HG03175 (cell line): ENCODE results near the gene NAT14.
A peak's percentile ranks its signal among the peaks of the same experiment; 100 is the strongest.
"Not testable (repeated sequence)": the region's sequence is repeated elsewhere in the genome, so short reads cannot be mapped to it uniquely, and the experiment has no call there.

Experiments
- ATAC-seq: cut with Tn5 transposase; IDR thresholded peaks from one replicate; pipeline ENCODE4 v1.9.1; 2021; ENCODE audit warnings: mild to moderate bottlenecking, moderate library complexity; ENCODE audit not compliant: unreplicated experiment

Gene NAT14

GRCh38 chr19:55484593-55485438 is at the start of gene NAT14:
NAT14 (plus strand) TSS chr19:55485188; CDS start chr19:55485709, 521 bp downstream.
- peak; percentile 73 for ATAC-seq

GRCh38 chr19:55436847-55437246 is 48.1 kb upstream of the NAT14 start:
- no peak for ATAC-seq

- no peak for ATAC-seq
Observed at GRCh38 chr19:55437410-55437809, 47.6 kb upstream of the NAT14 start.

GRCh38 chr19:55439052-55439451 is 45.9 kb upstream of the NAT14 start:
- ATAC-seq: no peak

DNA sequence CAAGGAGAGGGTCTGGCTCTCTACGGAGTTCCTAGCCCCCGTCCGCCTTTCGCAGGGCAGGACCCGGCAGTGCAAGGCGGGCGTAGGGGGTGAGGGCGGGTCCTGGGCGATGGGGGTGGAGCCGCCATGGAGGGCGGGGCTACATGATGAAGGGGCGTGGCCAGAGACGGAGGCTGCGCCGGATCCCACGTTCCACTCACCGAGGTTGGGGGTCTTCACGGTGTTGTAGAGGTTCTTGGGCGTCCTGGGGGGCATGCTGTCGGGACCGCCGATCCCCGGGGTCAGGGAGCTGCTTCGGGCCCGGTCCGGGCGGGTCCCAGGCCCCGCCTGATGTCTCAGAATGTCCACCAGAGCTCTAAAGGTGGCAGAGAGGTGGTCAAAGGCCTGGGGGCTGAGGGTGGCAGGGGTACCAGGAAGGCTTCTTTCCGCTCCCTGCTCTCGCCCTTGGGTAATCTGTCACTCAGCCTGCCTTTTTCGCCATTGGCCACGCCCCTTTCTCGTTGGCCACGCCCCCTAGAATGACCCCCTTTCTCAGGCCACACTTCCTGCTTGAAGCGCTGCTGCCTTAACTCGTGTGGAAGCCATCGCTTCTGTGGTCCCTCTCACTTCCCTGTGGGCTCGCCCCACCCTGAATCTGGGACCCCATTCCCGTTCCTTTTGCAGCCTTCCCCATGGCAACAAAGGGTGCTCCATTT is 44.4 kb upstream of the NAT14 start:
- ATAC-seq: no peak

GRCh38 chr19:55441319-55441691 is 43.7 kb upstream of the NAT14 start:
- ATAC-seq: no peak

DNA sequence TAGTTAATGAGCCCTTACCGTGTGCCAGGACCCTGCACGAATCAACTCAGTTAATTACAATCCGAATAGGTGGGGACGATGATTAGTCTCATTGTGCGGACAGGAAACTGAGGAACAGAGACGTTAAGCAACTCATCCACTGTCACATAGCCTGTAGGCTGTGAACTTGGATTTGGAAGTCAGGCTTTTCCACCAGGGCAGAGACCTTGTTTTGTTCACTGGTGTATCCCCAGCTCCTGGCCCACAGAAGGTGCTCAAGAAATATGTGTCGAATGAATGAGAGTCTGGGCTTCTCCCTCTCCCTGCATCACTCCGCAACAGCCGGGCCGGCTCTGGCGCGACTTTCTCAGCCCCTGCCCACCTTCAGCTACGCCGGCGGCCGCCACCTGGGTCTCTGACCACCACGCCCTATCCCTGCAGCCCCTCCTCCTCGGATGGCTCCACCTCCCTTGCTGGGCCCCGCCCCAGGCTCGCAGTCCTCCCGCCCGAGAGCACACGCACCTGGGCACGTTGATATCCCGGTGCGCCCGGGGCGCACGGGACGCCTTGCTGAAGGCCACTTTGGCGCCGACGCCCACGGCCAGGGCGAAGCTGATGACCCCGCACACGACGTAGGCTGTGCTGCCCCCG is 43.2 kb upstream of the NAT14 start:
- ATAC-seq: no peak

- no peak for ATAC-seq
Observed at GRCh38 chr19:55442372-55442961, 42.5 kb upstream of the NAT14 start.

DNA sequence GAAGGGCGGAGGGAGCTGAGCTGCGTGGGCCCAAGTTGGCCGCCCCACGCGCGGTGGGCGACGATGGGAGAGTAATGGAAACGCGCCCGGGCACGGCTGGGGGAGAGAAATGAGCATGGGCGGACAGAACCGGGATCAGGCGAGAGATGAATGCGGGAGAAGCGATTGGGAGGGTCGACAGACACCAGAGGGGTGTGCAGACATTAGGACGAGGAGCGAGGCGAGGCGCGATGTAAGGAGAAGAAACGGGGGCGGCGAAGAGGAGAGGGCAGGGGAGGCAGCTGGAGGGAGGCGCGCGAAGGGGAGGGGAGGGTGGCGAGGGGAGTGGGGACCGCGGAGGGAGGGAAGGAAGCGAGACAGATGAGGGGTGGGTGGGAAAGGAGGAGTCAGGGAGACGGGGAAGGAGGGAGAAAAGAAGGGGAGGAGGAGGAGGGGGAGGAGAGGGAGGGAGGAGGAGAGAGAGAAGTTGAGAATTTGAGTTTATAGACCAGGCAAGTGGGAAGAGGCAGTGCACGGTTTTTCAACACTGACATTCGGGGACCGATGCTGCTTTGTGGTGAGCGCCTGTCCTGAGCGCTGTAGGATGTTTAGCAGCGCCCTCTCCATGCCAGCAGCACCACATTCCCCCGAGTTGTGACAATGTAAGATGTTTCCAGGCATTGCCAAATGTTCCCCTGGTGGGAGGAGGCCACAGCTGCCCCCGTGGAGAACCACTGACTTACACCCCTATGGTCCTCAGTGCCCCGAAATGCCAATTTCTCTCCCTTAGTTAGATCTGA is 41.8 kb upstream of the NAT14 start, which contains the start of gene SHISA7:
TSS of gene SHISA7 (minus strand) at position 256 of the 779 bp plus-strand sequence. CDS start 437 bp downstream, outside the sequence.
- no peak for ATAC-seq

GRCh38 chr19:55443824-55444480 is 41.0 kb upstream of the NAT14 start:
- ATAC-seq: no peak

GRCh38 chr19:55444646-55445045 is 40.3 kb upstream of the NAT14 start:
- no peak for ATAC-seq

GRCh38 chr19:55446060-55446459 is 38.9 kb upstream of the NAT14 start:
- no peak for ATAC-seq

DNA sequence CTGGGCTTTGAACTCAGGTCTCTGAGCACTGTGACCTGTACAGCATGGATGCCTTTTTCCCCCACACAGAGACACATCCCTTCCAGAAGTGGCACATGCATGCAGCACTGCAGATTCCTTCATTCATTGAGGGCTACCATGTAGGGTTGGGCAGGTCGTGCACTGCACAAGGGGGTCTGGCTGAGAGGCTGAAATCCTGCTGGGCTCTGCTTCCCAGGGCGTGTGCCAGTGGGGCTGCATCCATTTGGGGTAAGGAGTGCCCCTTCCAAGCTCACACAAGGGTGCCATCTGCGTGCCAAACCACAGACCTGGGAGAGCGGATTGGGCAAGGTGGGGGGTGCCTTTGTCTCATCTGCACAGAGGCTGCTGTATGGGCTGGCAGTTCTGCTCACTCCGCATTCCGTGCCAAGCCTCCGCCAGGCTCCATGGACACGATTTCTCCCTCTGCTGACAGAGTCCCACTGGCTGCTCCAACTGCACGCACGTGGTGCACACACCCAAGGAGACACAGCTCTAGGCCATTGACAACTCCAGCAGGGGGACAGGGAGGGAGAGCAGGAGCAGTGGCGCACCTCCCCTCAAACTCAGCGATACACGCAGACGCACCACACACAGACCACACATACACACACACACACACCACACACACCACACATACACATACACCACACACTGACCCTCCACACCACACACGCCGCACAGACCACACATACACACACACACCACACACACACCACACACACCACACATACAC is 37.4 kb upstream of the NAT14 start:
- no peak for ATAC-seq

DNA sequence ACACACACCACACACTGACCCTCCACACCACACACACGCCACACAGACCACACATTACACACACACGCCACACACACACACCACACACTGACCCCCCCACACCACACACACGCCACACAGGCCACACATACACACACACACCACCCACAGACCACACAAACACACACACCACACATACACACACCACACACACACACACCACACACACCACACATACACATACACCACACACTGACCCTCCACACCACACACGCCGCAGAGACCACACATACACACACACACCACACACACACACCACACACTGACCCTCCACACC is 36.9 kb upstream of the NAT14 start:
- not testable (repeated sequence) for ATAC-seq

- no peak for ATAC-seq
Observed at GRCh38 chr19:55449469-55449868, 35.5 kb upstream of the NAT14 start.

DNA sequence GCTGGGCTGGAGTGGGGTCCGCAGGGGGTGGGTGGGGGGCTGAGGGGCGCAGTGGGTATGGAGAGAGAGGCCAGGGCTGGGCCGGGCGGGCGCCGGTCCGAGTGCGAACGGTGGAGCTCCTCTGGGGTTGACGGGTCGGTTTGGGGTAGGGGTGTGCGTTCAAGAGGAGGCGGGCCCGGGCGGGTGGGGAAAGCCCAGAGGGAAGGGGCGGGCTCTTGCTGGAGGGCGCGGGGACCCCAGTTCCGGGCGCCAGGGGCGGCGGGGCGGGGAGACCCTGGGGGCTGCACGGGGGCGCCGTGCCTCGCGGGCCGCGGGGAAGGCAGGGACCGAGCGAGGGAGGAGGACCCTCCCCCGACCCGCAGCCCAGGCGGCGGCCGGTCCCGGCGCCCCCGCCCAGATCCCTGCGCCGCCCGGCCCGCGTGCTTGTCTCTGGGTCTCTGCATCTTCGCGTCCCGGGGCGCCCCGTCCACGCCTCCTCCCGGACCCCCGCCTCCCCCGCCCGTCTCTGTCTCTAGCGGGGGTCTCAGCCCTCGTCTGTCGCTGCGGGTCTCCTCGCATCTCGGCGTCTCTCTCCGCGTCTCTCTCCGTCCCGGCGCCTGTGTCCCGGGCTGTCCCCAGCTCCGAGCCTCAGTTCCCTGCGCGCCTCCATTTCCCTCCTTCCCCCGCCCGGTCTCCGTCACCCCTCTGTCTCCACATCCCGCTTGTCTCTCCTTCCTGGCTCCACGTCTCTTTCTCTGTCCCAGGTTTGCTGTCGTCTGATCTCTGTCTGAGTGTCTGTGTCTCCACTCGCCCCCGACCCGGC is 33.6 kb upstream of the NAT14 start:
- no peak for ATAC-seq

- no peak for ATAC-seq
Observed at GRCh38 chr19:55451965-55452748, 32.8 kb upstream of the NAT14 start.
